Endothelial cell (in vitro differentiated cells): Measurements from ENCODE around the gene FBXO11. TPM values are rescaled to one million over a fixed set of nuclear protein-coding genes. Genes with fewer than 3 reads are reported as not detected.

ENCODE experiments used
- DNase-seq: peaks from one replicate; pipeline ENCODE4 v3.0.0; 2021; ENCODE audit warnings: low spot score
- H3K27ac Mint-ChIP-seq: one replicate; pipeline ENCODE4 v1.8.0; 2021; ENCODE audit warnings: mixed read lengths, inconsistent platforms; ENCODE audit not compliant: unreplicated experiment
- H3K27me3 Mint-ChIP-seq: one replicate; pipeline ENCODE4 v1.8.0; 2021; ENCODE audit warnings: mild to moderate bottlenecking, moderate library complexity, mixed read lengths, inconsistent platforms; ENCODE audit not compliant: unreplicated experiment
- H3K36me3 Mint-ChIP-seq: one replicate; pipeline ENCODE4 v1.8.0; 2021; ENCODE audit warnings: mild to moderate bottlenecking, low read depth, mixed read lengths, inconsistent platforms; ENCODE audit not compliant: unreplicated experiment
- H3K4me1 Mint-ChIP-seq: one replicate; pipeline ENCODE4 v1.8.0; 2021; ENCODE audit warnings: mild to moderate bottlenecking, mixed read lengths, inconsistent platforms; ENCODE audit not compliant: unreplicated experiment
- H3K4me3 Mint-ChIP-seq: one replicate; pipeline ENCODE4 v1.8.0; 2021; ENCODE audit warnings: mild to moderate bottlenecking, mixed read lengths, inconsistent platforms; ENCODE audit not compliant: unreplicated experiment
- H3K9me3 Mint-ChIP-seq: one replicate; pipeline ENCODE4 v1.8.0; 2021; ENCODE audit warnings: mixed read lengths, inconsistent platforms; ENCODE audit not compliant: unreplicated experiment
- total RNA-seq: library from RNA; stranded (reverse); fragmentation: NEBNext Ultra II Directional; extraction: Animal tissue kit (Norgen Biotek cat#: 25700); gene quantifications from one replicate; pipeline ENCODE4 v1.2.1, GENCODE V29; 2021; ENCODE audit not compliant: unreplicated experiment
- TF ChIP-seq, protein P1 (sequence below): fragments of 200-600 bp; sonication (generic); IDR thresholded peaks from one replicate; pipeline ENCODE4 v1.5.0; 2021; ENCODE audit warnings: antibody characterized with exemption; ENCODE audit not compliant: unreplicated experiment

FBXO11 gene
- total RNA-seq, 1 donor from 2014 or later: 84.6 TPM

DNA sequence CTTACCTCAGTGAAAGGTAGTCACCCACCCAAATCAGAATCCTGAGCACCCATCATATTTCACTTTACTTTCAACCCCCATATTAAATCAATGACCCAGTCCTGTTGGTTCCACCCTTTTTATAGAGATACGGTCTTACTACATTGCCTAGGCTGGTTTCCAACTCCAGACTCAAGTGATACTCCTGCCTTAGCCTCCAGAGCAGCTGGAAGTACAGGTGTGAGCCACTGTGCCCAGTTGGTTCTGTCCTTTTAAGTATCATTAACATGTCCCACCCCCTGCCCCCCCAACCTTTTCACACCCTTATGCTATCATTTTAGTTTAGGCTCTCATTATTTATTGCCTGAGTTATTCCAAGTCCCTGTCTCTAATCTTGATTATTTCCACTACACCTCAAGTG, 94.6 kb downstream of the FBXO11 start:
- Mint-ChIP-seq H3K4me1 (no peaks in the 10 kb centered on the region), H3K9me3 (no peaks in the 10 kb centered on the region), H3K27ac (peak overlapping the region; percentile 5), H3K27me3 (no peaks in the 10 kb centered on the region), H3K4me3 (no peak overlapping the region), H3K36me3 (peaks cover 53% of the 10 kb centered on the region)
- TF ChIP-seq, protein P1, sequence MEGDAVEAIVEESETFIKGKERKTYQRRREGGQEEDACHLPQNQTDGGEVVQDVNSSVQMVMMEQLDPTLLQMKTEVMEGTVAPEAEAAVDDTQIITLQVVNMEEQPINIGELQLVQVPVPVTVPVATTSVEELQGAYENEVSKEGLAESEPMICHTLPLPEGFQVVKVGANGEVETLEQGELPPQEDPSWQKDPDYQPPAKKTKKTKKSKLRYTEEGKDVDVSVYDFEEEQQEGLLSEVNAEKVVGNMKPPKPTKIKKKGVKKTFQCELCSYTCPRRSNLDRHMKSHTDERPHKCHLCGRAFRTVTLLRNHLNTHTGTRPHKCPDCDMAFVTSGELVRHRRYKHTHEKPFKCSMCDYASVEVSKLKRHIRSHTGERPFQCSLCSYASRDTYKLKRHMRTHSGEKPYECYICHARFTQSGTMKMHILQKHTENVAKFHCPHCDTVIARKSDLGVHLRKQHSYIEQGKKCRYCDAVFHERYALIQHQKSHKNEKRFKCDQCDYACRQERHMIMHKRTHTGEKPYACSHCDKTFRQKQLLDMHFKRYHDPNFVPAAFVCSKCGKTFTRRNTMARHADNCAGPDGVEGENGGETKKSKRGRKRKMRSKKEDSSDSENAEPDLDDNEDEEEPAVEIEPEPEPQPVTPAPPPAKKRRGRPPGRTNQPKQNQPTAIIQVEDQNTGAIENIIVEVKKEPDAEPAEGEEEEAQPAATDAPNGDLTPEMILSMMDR: no peak
- DNase-seq: no peak

DNA sequence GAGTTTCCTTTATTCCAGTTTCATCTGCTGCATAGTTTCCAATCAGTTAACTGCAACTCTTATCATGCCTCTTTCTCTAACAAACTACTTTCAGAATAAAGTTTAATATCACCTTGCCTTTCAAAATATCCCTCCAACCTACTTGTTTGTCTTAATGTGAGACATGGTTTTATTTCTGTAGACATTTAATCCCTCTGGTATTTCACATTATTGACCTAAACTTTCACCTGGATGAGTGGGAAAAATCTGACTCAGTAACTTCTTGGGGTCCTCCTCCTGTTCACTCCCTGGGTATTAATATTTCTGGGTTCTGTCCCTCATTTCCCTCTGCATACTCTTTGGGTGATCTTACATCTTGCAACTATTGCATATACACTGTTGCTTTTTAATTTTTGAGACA, 95.4 kb downstream of the FBXO11 start:
- TF ChIP-seq, protein P1: no peak
- Mint-ChIP-seq H3K27ac (no peak overlapping the region), H3K9me3 (no peaks in the 10 kb centered on the region), H3K27me3 (no peaks in the 10 kb centered on the region), H3K4me3 (no peak overlapping the region), H3K4me1 (no peaks in the 10 kb centered on the region), H3K36me3 (peaks cover 54% of the 10 kb centered on the region)
- DNase-seq: no peak

DNA sequence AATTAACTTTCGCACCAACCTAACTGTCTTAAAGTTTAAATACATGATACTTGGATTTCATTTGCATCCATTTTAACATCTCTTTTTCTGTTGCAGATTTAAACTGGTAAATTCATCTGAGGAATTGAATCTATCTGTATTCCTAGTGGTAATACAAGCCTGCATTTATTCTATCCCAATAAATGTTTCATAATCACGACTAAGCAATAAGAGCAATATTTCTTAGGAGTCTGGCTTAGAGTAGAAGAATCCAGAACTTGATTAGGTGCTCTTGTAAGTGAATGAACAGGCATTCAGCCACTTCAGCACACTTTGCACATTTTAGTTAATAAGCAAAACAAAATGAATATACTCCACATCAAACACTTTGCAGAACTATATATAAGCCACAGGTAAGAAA, 96.4 kb downstream of the FBXO11 start:
- H3K36me3 Mint-ChIP-seq: peaks cover 47% of the 10 kb centered on the region
- no peaks in the 10 kb centered on the region for H3K4me1 Mint-ChIP-seq
- H3K27ac Mint-ChIP-seq: no peak overlapping the region
- no peak for DNase-seq
- H3K9me3 Mint-ChIP-seq: no peaks in the 10 kb centered on the region
- no peaks in the 10 kb centered on the region for H3K27me3 Mint-ChIP-seq
- no peak overlapping the region for H3K4me3 Mint-ChIP-seq
- TF ChIP-seq, protein P1: no peak

DNA sequence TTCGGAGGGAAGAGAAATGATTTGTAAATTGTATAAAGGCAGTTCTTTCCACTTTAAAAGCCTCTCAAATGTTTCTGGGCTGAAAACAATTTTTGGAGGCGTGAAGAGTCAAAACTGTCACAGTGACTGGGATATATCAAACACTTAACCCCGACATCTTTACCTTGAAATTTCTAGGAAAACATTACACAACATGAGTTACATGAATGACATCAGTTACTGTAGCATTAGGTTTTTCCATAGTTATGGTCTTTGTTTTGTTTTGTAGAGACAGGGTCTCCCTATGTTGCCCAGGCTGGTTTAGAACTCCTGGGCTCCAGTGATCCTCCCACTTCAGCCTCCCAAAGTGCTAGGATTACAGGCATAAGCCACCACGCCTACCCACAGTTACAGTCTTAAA, 97.7 kb downstream of the FBXO11 start:
- H3K4me3 Mint-ChIP-seq: no peak overlapping the region
- DNase-seq: no peak
- peaks cover 50% of the 10 kb centered on the region for H3K36me3 Mint-ChIP-seq
- no peaks in the 10 kb centered on the region for H3K4me1 Mint-ChIP-seq
- TF ChIP-seq, protein P1: no peak
- H3K27me3 Mint-ChIP-seq: no peaks in the 10 kb centered on the region
- peak overlapping the region; percentile 30 for H3K27ac Mint-ChIP-seq
- no peaks in the 10 kb centered on the region for H3K9me3 Mint-ChIP-seq

DNA sequence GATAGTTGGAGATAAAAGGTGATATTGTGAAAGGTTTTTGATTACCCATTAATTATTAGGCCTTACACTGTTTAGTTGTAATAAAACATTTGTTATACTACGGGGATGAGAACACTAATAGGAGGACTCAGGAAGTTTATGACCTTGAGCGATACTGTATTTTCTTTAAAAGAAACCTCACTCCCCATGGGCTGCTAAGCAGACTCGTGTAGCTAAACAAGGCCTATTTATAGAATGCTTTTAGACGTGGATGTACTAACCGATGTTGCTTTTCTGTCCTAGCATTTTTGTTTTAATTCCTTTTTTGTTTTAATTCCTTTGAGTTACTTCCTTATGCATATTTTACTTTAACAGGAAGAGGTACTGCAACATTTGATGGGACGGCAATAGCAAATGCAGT, 100.4 kb downstream of the FBXO11 start:
- Mint-ChIP-seq H3K4me1 (no peaks in the 10 kb centered on the region), H3K36me3 (peaks cover 46% of the 10 kb centered on the region), H3K9me3 (no peaks in the 10 kb centered on the region), H3K27me3 (no peaks in the 10 kb centered on the region), H3K4me3 (no peak overlapping the region), H3K27ac (no peak overlapping the region)
- TF ChIP-seq, protein P1: no peak
- DNase-seq: no peak
